Fibroblast of lung (primary cell): Measurements from ENCODE around the gene NUTM1.

Source experiments
- CTCF ChIP-seq, 2 donors: IDR thresholded peaks in 1 of 2; conservative IDR thresholded peaks in 1 of 2; 1 replicate in 1 of 2; 2 replicates in 1 of 2; pipeline ENCODE4 v1.5.1; 2011 to 2012; ENCODE audit warnings: low read length in 2 of 2, control low read depth in 1 of 2, inconsistent platforms in 1 of 2, low read depth in 1 of 2, mild to moderate bottlenecking in 1 of 2
- EZH2 ChIP-seq: IDR thresholded peaks from 2 replicates; pipeline ENCODE4 v1.5.1; 2012; ENCODE audit warnings: low read length, control low read depth, mild to moderate bottlenecking; ENCODE audit errors: missing control alignments

GRCh38 chr15:34323217-34323616 lies 19.9 kb upstream of the NUTM1 start:
- no peak for TF ChIP-seq CTCF (conservative IDR thresholded peaks at IDR 0.05 in 1 of 2, IDR thresholded peaks at IDR 0.05 in 1 of 2; ENCODE audit: low read depth in 1 of 2, low read length in 2 of 2)
- TF ChIP-seq EZH2: no peak
